ENCODE results near the gene DMAC2. TPM values are rescaled to one million over a fixed set of nuclear protein-coding genes. Genes with fewer than 3 reads are reported as not detected.

Gene DMAC2
- polyA plus RNA-seq, 1 donor from 2014 or later = 59.8 TPM

DNA sequence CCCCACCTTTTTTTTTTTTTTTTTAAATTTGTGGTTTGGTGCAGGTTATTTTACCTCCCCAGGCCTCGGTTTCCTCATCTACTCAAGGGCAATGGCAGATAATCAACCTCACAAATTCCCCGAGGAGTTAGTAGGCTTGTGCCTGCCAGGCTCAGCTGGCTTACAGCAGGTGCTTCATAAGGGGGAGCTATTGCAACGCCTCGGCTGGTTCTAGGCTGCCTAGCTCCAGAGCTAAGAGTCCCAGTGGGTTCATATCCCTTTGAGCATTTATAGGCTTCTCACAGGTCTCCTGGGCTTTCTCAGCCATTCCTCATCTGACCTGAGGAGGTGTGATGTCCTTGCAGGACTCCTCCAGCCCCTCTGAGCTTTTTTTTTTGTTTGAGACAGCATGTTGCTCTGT is 31.5 kb downstream of the DMAC2 start:
- no peaks in the 10 kb centered on the region for H3K9me3 ChIP-seq (ENCODE audit: low read length)
- no peak overlapping the region for H3K9ac ChIP-seq (ENCODE audit: low read length)
- H3K9me2 ChIP-seq (ENCODE audit: insufficient read depth, low read length) = no peaks in the 10 kb centered on the region
- H2AFZ ChIP-seq (ENCODE audit: low read depth, low read length) = no peak overlapping the region
- H3K27me3 ChIP-seq (ENCODE audit: insufficient read depth, low read depth, low read length) = no peaks in the 10 kb centered on the region
- H3K36me3 ChIP-seq (ENCODE audit: insufficient read depth, low read length) = no peaks in the 10 kb centered on the region
- no peaks in the 10 kb centered on the region for H3F3A ChIP-seq (ENCODE audit: insufficient read depth, low read length, poor library complexity, severe bottlenecking)
- H3K27ac ChIP-seq (ENCODE audit: low read length) = no peak overlapping the region
- H3K4me2 ChIP-seq (ENCODE audit: low read length) = no peak overlapping the region
- no peak overlapping the region for H3K4me3 ChIP-seq (ENCODE audit: low read length)
- H3K79me2 ChIP-seq (replicated peaks; ENCODE audit: insufficient read depth, low read length) = no peaks in the 10 kb centered on the region
- no peak for TF ChIP-seq TAF1 (IDR thresholded peaks at IDR 0.05; ENCODE audit: low read depth)
- TF ChIP-seq SMC3 (conservative IDR thresholded peaks at IDR 0.05; ENCODE audit: poor library complexity) = no peak
- no peak for TF ChIP-seq MXI1 (conservative IDR thresholded peaks at IDR 0.05; ENCODE audit: poor library complexity, severe bottlenecking)
- TF ChIP-seq EZH2 (IDR thresholded peaks at IDR 0.05; ENCODE audit: borderline replicate concordance, insufficient read depth, low read length, poor library complexity, severe bottlenecking) = no peak
- TF ChIP-seq, protein P1, sequence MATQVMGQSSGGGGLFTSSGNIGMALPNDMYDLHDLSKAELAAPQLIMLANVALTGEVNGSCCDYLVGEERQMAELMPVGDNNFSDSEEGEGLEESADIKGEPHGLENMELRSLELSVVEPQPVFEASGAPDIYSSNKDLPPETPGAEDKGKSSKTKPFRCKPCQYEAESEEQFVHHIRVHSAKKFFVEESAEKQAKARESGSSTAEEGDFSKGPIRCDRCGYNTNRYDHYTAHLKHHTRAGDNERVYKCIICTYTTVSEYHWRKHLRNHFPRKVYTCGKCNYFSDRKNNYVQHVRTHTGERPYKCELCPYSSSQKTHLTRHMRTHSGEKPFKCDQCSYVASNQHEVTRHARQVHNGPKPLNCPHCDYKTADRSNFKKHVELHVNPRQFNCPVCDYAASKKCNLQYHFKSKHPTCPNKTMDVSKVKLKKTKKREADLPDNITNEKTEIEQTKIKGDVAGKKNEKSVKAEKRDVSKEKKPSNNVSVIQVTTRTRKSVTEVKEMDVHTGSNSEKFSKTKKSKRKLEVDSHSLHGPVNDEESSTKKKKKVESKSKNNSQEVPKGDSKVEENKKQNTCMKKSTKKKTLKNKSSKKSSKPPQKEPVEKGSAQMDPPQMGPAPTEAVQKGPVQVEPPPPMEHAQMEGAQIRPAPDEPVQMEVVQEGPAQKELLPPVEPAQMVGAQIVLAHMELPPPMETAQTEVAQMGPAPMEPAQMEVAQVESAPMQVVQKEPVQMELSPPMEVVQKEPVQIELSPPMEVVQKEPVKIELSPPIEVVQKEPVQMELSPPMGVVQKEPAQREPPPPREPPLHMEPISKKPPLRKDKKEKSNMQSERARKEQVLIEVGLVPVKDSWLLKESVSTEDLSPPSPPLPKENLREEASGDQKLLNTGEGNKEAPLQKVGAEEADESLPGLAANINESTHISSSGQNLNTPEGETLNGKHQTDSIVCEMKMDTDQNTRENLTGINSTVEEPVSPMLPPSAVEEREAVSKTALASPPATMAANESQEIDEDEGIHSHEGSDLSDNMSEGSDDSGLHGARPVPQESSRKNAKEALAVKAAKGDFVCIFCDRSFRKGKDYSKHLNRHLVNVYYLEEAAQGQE (IDR thresholded peaks at IDR 0.05; ENCODE audit: borderline replicate concordance) = no peak
- TF ChIP-seq EP300 (conservative IDR thresholded peaks at IDR 0.05; ENCODE audit: poor library complexity, severe bottlenecking) = no peak
- no peaks in the 10 kb centered on the region for H4K20me1 ChIP-seq (ENCODE audit: insufficient read depth)

DNA sequence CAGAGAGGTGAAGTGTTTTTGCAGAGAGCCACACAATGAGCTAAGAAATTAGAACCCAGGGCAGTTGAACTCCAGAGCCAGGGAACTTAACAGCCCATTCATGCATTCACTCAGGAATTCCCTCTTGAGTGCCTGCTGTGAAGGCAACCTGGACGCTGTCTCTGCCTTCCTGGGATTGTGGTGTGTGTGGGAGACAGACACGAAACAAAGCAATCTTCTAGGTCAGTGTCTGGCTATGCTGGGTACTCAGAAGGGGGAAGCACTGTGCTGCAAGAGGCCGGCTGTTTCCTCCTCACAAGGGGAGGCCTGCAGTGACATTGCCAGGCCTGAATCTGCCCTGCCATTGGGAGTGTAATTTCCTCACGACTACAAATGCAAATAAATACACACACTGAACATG is 32.4 kb downstream of the DMAC2 start:
- Histone ChIP-seq H3K9me3 (ENCODE audit: low read length) (no peaks in the 10 kb centered on the region), H3F3A (ENCODE audit: insufficient read depth, low read length, poor library complexity, severe bottlenecking) (no peaks in the 10 kb centered on the region), H3K9ac (ENCODE audit: low read length) (no peak overlapping the region), H3K79me2 (replicated peaks; ENCODE audit: insufficient read depth, low read length) (no peaks in the 10 kb centered on the region), H3K36me3 (ENCODE audit: insufficient read depth, low read length) (no peaks in the 10 kb centered on the region), H3K9me2 (ENCODE audit: insufficient read depth, low read length) (no peaks in the 10 kb centered on the region), H3K4me3 (ENCODE audit: low read length) (no peak overlapping the region), H2AFZ (ENCODE audit: low read depth, low read length) (no peak overlapping the region), H3K27me3 (ENCODE audit: insufficient read depth, low read depth, low read length) (no peaks in the 10 kb centered on the region), H3K4me2 (ENCODE audit: low read length) (no peak overlapping the region), H4K20me1 (ENCODE audit: insufficient read depth) (no peaks in the 10 kb centered on the region), H3K27ac (ENCODE audit: low read length) (no peak overlapping the region)
- no peak for TF ChIP-seq RAD21 (conservative IDR thresholded peaks at IDR 0.05)
- TF ChIP-seq, protein P2, sequence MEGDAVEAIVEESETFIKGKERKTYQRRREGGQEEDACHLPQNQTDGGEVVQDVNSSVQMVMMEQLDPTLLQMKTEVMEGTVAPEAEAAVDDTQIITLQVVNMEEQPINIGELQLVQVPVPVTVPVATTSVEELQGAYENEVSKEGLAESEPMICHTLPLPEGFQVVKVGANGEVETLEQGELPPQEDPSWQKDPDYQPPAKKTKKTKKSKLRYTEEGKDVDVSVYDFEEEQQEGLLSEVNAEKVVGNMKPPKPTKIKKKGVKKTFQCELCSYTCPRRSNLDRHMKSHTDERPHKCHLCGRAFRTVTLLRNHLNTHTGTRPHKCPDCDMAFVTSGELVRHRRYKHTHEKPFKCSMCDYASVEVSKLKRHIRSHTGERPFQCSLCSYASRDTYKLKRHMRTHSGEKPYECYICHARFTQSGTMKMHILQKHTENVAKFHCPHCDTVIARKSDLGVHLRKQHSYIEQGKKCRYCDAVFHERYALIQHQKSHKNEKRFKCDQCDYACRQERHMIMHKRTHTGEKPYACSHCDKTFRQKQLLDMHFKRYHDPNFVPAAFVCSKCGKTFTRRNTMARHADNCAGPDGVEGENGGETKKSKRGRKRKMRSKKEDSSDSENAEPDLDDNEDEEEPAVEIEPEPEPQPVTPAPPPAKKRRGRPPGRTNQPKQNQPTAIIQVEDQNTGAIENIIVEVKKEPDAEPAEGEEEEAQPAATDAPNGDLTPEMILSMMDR (IDR thresholded peaks at IDR 0.05; ENCODE audit: poor library complexity, severe bottlenecking) = no peak
- no peak for TF ChIP-seq EZH2 (IDR thresholded peaks at IDR 0.05; ENCODE audit: borderline replicate concordance, insufficient read depth, low read length, poor library complexity, severe bottlenecking)
- TF ChIP-seq POLR2AphosphoS5 (IDR thresholded peaks at IDR 0.05) = no peak
- TF ChIP-seq EP300 (conservative IDR thresholded peaks at IDR 0.05; ENCODE audit: poor library complexity, severe bottlenecking) = no peak
- TF ChIP-seq, protein P1 (IDR thresholded peaks at IDR 0.05; ENCODE audit: borderline replicate concordance) = no peak
- no peak for TF ChIP-seq TAF1 (IDR thresholded peaks at IDR 0.05; ENCODE audit: low read depth)
- TF ChIP-seq SMC3 (conservative IDR thresholded peaks at IDR 0.05; ENCODE audit: poor library complexity) = no peak
- no peak for TF ChIP-seq MXI1 (conservative IDR thresholded peaks at IDR 0.05; ENCODE audit: poor library complexity, severe bottlenecking)

Data from neural cell (in vitro differentiated cells).